ENCODE data around the gene FAM163B. TPM values are rescaled to one million over a fixed set of nuclear protein-coding genes. Genes with fewer than 3 reads are reported as not detected.

The FAM163B gene
- total and polyA plus RNA-seq, 2 of the 8 experiments (the other 6 are each of a cell fraction or from before 2014, with no cell fraction given): 0.63 to 1.0 TPM

DNA sequence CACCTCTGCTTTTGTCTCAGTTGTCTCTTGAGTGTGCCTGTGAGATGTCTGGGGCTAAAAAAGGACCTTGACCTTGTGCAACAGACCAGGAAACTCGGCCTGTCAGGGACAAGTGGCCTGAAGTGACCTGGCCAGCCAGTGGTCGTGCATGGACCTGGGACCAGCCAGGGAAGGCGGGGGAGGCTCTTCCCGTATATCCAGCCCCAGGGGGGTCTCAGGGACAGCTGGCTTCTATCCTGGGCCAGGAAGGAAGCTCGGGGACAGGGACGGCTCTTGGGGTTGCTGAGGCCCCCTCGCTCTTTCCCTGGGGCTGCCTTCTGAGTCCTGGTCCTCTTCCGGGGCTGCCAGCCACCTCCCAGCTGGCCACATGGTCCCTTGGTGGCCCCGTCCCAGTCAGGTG is 77.9 kb downstream of the FAM163B start:
- Histone ChIP-seq H3K23ac (ENCODE audit: insufficient read length) (no peak overlapping the region), H3K4ac (replicated peaks; ENCODE audit: insufficient read length, low read depth, low read length) (no peak overlapping the region), H2BK12ac (ENCODE audit: low read depth, low read length) (no peak overlapping the region), H4K20me1 (replicated peaks in 1 of 2; ENCODE audit: control insufficient read depth in 1 of 2, insufficient read depth in 2 of 2, low read length in 2 of 2) (no peaks in the 10 kb centered on the region), H2BK15ac (ENCODE audit: low read length) (no peak overlapping the region), H3K36me3 (ENCODE audit: control insufficient read depth in 2 of 4, insufficient read depth in 4 of 4, low read length in 3 of 4) (no peaks in the 10 kb centered on the region), H3K9ac (replicated peaks in 1 of 4; ENCODE audit: extremely low read depth in 1 of 4, low read depth in 3 of 4, low read length in 3 of 4) (no peak overlapping the region), H3K56ac (replicated peaks; ENCODE audit: insufficient read length, low read depth, low read length) (no peak overlapping the region), H3K14ac (ENCODE audit: insufficient read length) (no peak overlapping the region), H3K79me1 (ENCODE audit: low read depth, low read length) (no peaks in the 10 kb centered on the region), H3K9me3 (ENCODE audit: insufficient read depth in 2 of 2, low read depth in 1 of 2, low read length in 1 of 2) (no peaks in the 10 kb centered on the region), H2BK20ac (ENCODE audit: low read length) (no peak overlapping the region), H3K4me1 (replicated peaks in 1 of 4; ENCODE audit: control insufficient read depth in 3 of 4, insufficient read depth in 4 of 4, low read length in 3 of 4) (peaks cover 3 to 56% (median 39%) of the 10 kb centered on the region in 4 experiments), H3K27me3 (replicated peaks in 1 of 4; ENCODE audit: control insufficient read depth in 3 of 4, extremely low read depth in 1 of 4, insufficient read depth in 3 of 4, low read length in 3 of 4) (peaks cover 0 to 29% (median 21%) of the 10 kb centered on the region in 4 experiments; a peak in 6 of 7 replicates), H3K79me2 (ENCODE audit: control insufficient read depth in 1 of 2, insufficient read depth in 2 of 2, low read length in 2 of 2) (no peaks in the 10 kb centered on the region), H4K8ac (ENCODE audit: extremely low read depth, insufficient read depth, low read length) (no peak overlapping the region), H4K91ac (replicated peaks; ENCODE audit: insufficient read length, low read length) (no peak overlapping the region), H3K18ac (ENCODE audit: extremely low read depth, low read length) (no peak overlapping the region), H3K23me2 (ENCODE audit: low read depth, low read length) (peaks cover 2% of the 10 kb centered on the region; the same call in 1 of the 2 replicates), H2AK5ac (ENCODE audit: low read depth, low read length) (no peak overlapping the region), H2AFZ (ENCODE audit: low read length) (no peak overlapping the region), H2BK120ac (replicated peaks; ENCODE audit: low read depth, low read length) (no peak overlapping the region), H4K5ac (ENCODE audit: insufficient read length, low read depth, low read length) (no peak overlapping the region), H2BK5ac (ENCODE audit: low read depth, low read length) (no peak overlapping the region), H3K27ac (ENCODE audit: low read depth, low read length) (no peak overlapping the region), H3K4me3 (ENCODE audit: extremely low read depth in 1 of 4, insufficient read depth in 2 of 4, low read depth in 3 of 4, low read length in 4 of 4) (no peak overlapping the region), H3K4me2 (ENCODE audit: insufficient read depth in 1 of 2, low read depth in 2 of 2, low read length in 2 of 2) (no peak overlapping the region)
- TF ChIP-seq SAP30 (IDR thresholded peaks at IDR 0.05; ENCODE audit: insufficient read depth, insufficient replicate concordance, low read length): no peak
- TF ChIP-seq SP4 (IDR thresholded peaks at IDR 0.05; ENCODE audit: low read length): no peak
- TF ChIP-seq TAF1 (IDR thresholded peaks at IDR 0.05; ENCODE audit: low read depth, low read length): no peak
- TF ChIP-seq CEBPB (IDR thresholded peaks at IDR 0.05; ENCODE audit: low read depth, low read length): no peak
- no peak for TF ChIP-seq JUND (IDR thresholded peaks at IDR 0.05; ENCODE audit: low read length)
- no peak for TF ChIP-seq YY1 (IDR thresholded peaks at IDR 0.05; ENCODE audit: low read depth, low read length)
- no peak for TF ChIP-seq HDAC2 (IDR thresholded peaks at IDR 0.05; ENCODE audit: borderline replicate concordance in 1 of 2, low read depth in 2 of 2, low read length in 2 of 2)
- TF ChIP-seq CHD1 (IDR thresholded peaks at IDR 0.05; ENCODE audit: low read depth, low read length): no peak
- TF ChIP-seq USF2 (IDR thresholded peaks at IDR 0.05; ENCODE audit: low read length): no peak
- no peak for TF ChIP-seq POLR2A (IDR thresholded peaks at IDR 0.05; ENCODE audit: control extremely low read depth in 1 of 2, low read depth in 2 of 2, low read length in 2 of 2)
- TF ChIP-seq SIRT6 (IDR thresholded peaks at IDR 0.05; ENCODE audit: low read length): no peak
- TF ChIP-seq TBP (IDR thresholded peaks at IDR 0.05; ENCODE audit: low read depth, low read length): no peak
- TF ChIP-seq RNF2 (IDR thresholded peaks at IDR 0.05; ENCODE audit: borderline replicate concordance, low read depth, low read length, missing control alignments, poor library complexity, severe bottlenecking): no peak
- no peak for DNase-seq (ENCODE audit: low read depth in 1 of 2, low spot score in 2 of 2)
- no peak for FAIRE-seq
- CTCF ChIA-PET (ENCODE audit: partially characterized antibody): interaction anchor here (1.0 to 4.6 kb wide), 12 partner anchors 9 to 207 kb away, joined by 3 to 19 read pairs (median 6); partner anchors contain the start of gene SARDH
- POLR2A ChIA-PET (ENCODE audit: partially characterized antibody): interaction anchor here (0.7 kb wide), 1 partner anchor 399 kb away, joined by 3 read pairs; no protein-coding TSS in a partner anchor
- WGBS, 2 experiments (ENCODE audit: extremely low coverage in 1 of 2, insufficient coverage in 1 of 2, insufficient read length in 1 of 2, insufficient replicate concordance in 2 of 2, low coverage in 1 of 2, low lambda C conversion rate in 2 of 2, missing lambda C conversion rate in 1 of 2): 88% methylated on average over 9 of the region's 9 CpGs; no CpG with 5 or more reads in 1 of the 2 experiments

Measured in H1 (cell line).